Measurements from ENCODE around the gene RGL3. TPM values are rescaled to one million over a fixed set of nuclear protein-coding genes. Genes with fewer than 3 reads are reported as not detected.
"Not testable (repeated sequence)": the region's sequence is repeated elsewhere in the genome, so short reads cannot be mapped to it uniquely, and the experiment has no call there.

The RGL3 gene
- total and polyA plus RNA-seq, 2 experiments from 2014 or later, result 0.54 to 1.4 TPM

GRCh38 chr19:11355160-11356073, 63.7 kb downstream of the RGL3 start, which contains the start of gene PLPPR2:
PLPPR2 (plus strand) TSS chr19:11355432; CDS start chr19:11357674, 2,242 bp downstream.
- H3F3A ChIP-seq (ENCODE audit: insufficient read depth), result no peaks in the 10 kb centered on the region
- peak within 1 kb of the TSS; percentile 92 for H3K4me2 ChIP-seq (ENCODE audit: unreplicated experiment)
- H3K27ac ChIP-seq, result no peak within 1 kb of the TSS
- peak within 1 kb of the TSS; percentile 76 for H3K9ac ChIP-seq
- H3K79me2 ChIP-seq (ENCODE audit: insufficient read depth), result peaks cover 16% of the 10 kb centered on the region
- no peaks in the 10 kb centered on the region for H3K9me3 ChIP-seq (ENCODE audit: low read depth)
- no peaks in the 10 kb centered on the region for H3K9me2 ChIP-seq (ENCODE audit: insufficient read depth)
- DNase-seq, result peak; percentile 99
- no peaks in the 10 kb centered on the region for H3K27me3 ChIP-seq (replicated peaks; ENCODE audit: insufficient read depth)
- no peaks in the 10 kb centered on the region for H3K36me3 ChIP-seq (ENCODE audit: low read depth)
- TF ChIP-seq EZH2 (IDR thresholded peaks at IDR 0.05; ENCODE audit: insufficient read depth, poor library complexity, severe bottlenecking) (no peak), EZH2phosphoT487 (IDR thresholded peaks at IDR 0.05; ENCODE audit: insufficient read depth, low read depth) (no peak)
- H2AFZ ChIP-seq, result 0 out of 2 replicates have a peak within 1 kb of the TSS, but pooled peaks have one; percentile 18
- no peaks in the 10 kb centered on the region for H4K20me1 ChIP-seq (ENCODE audit: insufficient read depth)
- WGBS, 2 experiments (ENCODE audit: low coverage in 1 of 2, low lambda C conversion rate in 2 of 2, missing lambda C conversion rate in 2 of 2), result 1% methylated on average over 44 to 62 of the region's 62 CpGs
- 0 out of 2 replicates have a peak, but pooled peaks cover 3% of the 10 kb centered on the region for H3K4me1 ChIP-seq (ENCODE audit: insufficient read depth)
- in situ Hi-C loops (cut with MboI), result no loop called here
- H3K4me3 ChIP-seq, result peak within 1 kb of the TSS; percentile 82

DNA sequence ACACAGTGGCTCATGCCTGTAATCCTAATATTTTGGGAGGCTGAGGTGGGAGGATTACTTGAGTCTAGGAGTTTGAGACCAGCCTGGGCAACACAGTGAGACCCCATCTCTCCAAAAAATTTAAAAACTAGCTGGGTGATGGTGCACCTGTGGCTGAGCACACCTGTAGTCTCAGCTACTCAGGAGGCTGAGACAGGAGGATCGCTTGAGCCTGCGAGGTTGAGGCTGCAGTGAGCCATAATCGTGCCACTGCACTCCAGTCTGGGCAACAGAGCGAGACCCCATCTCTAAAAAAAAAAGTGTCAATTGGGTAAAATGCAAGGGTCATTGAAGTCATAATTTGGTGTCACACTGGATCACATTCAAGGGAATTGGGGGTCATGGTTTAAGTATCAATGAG, 65.0 kb downstream of the RGL3 start:
- H3K4me1 ChIP-seq (ENCODE audit: insufficient read depth); DNase-seq; H3K27ac ChIP-seq; H3K9me3 ChIP-seq (ENCODE audit: low read depth); H2AFZ ChIP-seq; H3F3A ChIP-seq (ENCODE audit: insufficient read depth); H3K9me2 ChIP-seq (ENCODE audit: insufficient read depth); H4K20me1 ChIP-seq (ENCODE audit: insufficient read depth); H3K9ac ChIP-seq; in situ Hi-C loops (cut with MboI); H3K36me3 ChIP-seq (ENCODE audit: low read depth); H3K4me2 ChIP-seq (ENCODE audit: unreplicated experiment); H3K27me3 ChIP-seq (replicated peaks; ENCODE audit: insufficient read depth); H3K4me3 ChIP-seq: not testable (repeated sequence)
- peaks cover 16% of the 10 kb centered on the region for H3K79me2 ChIP-seq (ENCODE audit: insufficient read depth)
- 95 to 98% methylated on average over 4 of the region's 4 CpGs for WGBS, 2 experiments (ENCODE audit: low coverage in 1 of 2, low lambda C conversion rate in 2 of 2, missing lambda C conversion rate in 2 of 2)

DNA sequence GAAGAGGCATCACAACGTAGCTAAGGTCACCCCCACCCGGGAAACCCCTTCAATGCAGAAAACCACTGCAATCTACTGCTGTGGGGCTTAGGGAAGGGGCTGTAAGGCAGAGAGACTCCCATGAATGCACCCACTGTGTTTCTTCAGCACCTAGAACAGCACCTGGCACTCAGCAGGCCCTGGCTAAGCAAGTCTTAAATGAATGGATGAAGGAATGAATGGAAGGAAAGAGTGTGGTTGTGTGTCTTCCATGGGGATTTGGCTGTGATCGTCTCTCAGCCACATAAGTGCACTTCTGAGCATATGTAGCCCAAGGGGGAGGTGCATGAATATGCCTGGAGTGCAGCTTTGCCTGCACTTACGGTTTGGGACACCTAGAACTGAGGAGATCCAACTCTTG, 69.9 kb downstream of the RGL3 start:
- TF ChIP-seq EZH2phosphoT487 (IDR thresholded peaks at IDR 0.05; ENCODE audit: insufficient read depth, low read depth) (no peak), EZH2 (IDR thresholded peaks at IDR 0.05; ENCODE audit: insufficient read depth, poor library complexity, severe bottlenecking) (no peak)
- peaks cover 12% of the 10 kb centered on the region for H3F3A ChIP-seq (ENCODE audit: insufficient read depth)
- H3K9ac ChIP-seq, result no peak overlapping the region
- no peaks in the 10 kb centered on the region for H3K9me3 ChIP-seq (ENCODE audit: low read depth)
- H3K4me3 ChIP-seq, result no peak overlapping the region
- 75 to 76% methylated on average over 4 of the region's 4 CpGs for WGBS, 2 experiments (ENCODE audit: low coverage in 1 of 2, low lambda C conversion rate in 2 of 2, missing lambda C conversion rate in 2 of 2)
- H3K27me3 ChIP-seq (replicated peaks; ENCODE audit: insufficient read depth), result no peaks in the 10 kb centered on the region
- in situ Hi-C loops (cut with MboI), result no loop called here
- no peaks in the 10 kb centered on the region for H4K20me1 ChIP-seq (ENCODE audit: insufficient read depth)
- H3K79me2 ChIP-seq (ENCODE audit: insufficient read depth), result no peaks in the 10 kb centered on the region
- no peak overlapping the region for H2AFZ ChIP-seq
- no peak overlapping the region for H3K4me2 ChIP-seq (ENCODE audit: unreplicated experiment)
- no peaks in the 10 kb centered on the region for H3K36me3 ChIP-seq (ENCODE audit: low read depth)
- no peaks in the 10 kb centered on the region for H3K9me2 ChIP-seq (ENCODE audit: insufficient read depth)
- DNase-seq, result no peak
- peaks cover 9% of the 10 kb centered on the region for H3K4me1 ChIP-seq (ENCODE audit: insufficient read depth)
- no peak overlapping the region for H3K27ac ChIP-seq

- no peak overlapping the region for H3K4me2 ChIP-seq (ENCODE audit: unreplicated experiment)
- WGBS, 2 experiments (ENCODE audit: low coverage in 1 of 2, low lambda C conversion rate in 2 of 2, missing lambda C conversion rate in 2 of 2), result 78 to 80% methylated on average over 7 of the region's 7 CpGs
- TF ChIP-seq EZH2 (IDR thresholded peaks at IDR 0.05; ENCODE audit: insufficient read depth, poor library complexity, severe bottlenecking) (no peak), EZH2phosphoT487 (IDR thresholded peaks at IDR 0.05; ENCODE audit: insufficient read depth, low read depth) (no peak)
Measured at GRCh38 chr19:11347546-11348039, 71.5 kb downstream of the RGL3 start.

More at GRCh38 chr19:11347546-11348039, 71.5 kb downstream of the RGL3 start:
- no peaks in the 10 kb centered on the region for H3K79me2 ChIP-seq (ENCODE audit: insufficient read depth)
- no peak overlapping the region for H3K27ac ChIP-seq
- no peaks in the 10 kb centered on the region for H3K9me3 ChIP-seq (ENCODE audit: low read depth)
- no peaks in the 10 kb centered on the region for H4K20me1 ChIP-seq (ENCODE audit: insufficient read depth)
- DNase-seq, result no peak
- H3K36me3 ChIP-seq (ENCODE audit: low read depth), result no peaks in the 10 kb centered on the region
- H3K27me3 ChIP-seq (replicated peaks; ENCODE audit: insufficient read depth), result no peaks in the 10 kb centered on the region
- H3F3A ChIP-seq (ENCODE audit: insufficient read depth), result peaks cover 21% of the 10 kb centered on the region
- H3K4me1 ChIP-seq (ENCODE audit: insufficient read depth), result peaks cover 16% of the 10 kb centered on the region
- in situ Hi-C loops (cut with MboI), result no loop called here
- H2AFZ ChIP-seq, result no peak overlapping the region
- H3K4me3 ChIP-seq, result no peak overlapping the region
- no peak overlapping the region for H3K9ac ChIP-seq
- no peaks in the 10 kb centered on the region for H3K9me2 ChIP-seq (ENCODE audit: insufficient read depth)
